ENCODE results near the gene NAV3.

NAV3 gene

DNA sequence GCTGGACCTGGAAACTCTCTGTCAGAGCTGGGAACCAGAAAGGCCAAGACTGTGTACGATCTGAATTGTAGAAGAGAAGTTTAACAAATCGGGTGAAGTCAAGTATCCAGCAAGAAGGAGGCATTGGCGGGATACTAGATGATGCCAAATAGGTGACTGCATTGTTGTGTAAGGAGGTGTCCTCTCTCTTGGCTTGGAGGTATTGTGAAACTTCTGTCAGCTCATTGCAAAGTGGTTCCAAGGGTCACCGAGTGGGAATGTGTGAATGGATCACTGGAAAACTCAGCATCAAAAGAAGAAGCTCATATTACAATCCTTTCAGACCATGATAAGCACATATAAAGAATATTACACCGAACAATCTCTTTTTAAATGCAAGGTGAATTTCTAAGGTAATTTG is 11.7 kb downstream of the NAV3 start:
- no peak for DNase-seq (ENCODE audit: low spot score)

GRCh38 chr12:77845831-77846230 is 15.1 kb downstream of the NAV3 start:
- no peak for DNase-seq (ENCODE audit: low spot score)

DNA sequence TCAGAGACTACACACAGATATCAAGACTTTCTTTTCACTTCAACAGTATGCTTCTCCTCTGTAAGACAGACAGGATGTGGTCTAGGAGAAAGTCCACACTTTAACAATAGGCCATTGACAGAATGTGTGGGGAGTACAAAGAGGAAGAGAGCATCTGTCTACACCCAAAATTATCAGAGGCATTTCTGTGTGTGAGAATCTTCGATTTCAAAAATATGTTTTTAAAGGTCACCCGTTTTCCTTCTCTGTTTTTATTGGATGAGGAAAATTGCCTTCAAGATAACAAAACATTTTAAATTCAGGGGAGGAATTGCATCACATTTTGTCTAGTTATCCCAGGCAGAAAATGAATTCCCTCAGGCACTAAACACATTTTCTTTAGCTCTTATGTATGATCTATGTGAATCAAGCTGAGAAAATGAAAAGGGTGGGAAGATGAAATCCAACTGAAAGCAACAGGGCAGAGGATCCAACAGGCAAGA is 16.4 kb downstream of the NAV3 start:
- DNase-seq (ENCODE audit: low spot score): no peak

- no peak for DNase-seq (ENCODE audit: low spot score)
Measured at GRCh38 chr12:77847680-77848431, 17.2 kb downstream of the NAV3 start.

- DNase-seq (ENCODE audit: low spot score): no peak
Measured at GRCh38 chr12:77850129-77850528, 19.4 kb downstream of the NAV3 start.

- DNase-seq (ENCODE audit: low spot score): no peak
Measured at GRCh38 chr12:77850698-77851097, 20.0 kb downstream of the NAV3 start.

DNA sequence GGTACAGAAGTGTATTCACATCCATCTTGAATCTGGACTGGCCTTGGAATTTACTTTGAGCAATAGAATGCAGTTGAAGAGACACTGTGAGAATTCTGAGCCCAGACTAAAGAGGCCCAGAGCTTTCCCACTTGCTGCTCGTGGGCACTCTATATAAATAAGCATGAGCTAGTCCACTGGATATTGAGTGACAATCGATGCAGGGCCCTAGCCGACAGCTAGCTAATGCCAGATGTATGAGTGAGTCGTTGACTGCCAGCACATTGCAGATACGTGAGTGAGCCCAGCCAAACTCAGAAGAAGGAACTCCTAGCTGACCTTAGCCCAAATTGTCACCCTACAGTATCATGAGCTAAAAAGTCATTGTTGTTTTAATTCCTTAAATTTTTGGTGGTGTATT is 24.9 kb downstream of the NAV3 start:
- no peak for DNase-seq (ENCODE audit: low spot score)

- DNase-seq (ENCODE audit: low spot score): no peak
Measured at GRCh38 chr12:77861317-77861716, 30.6 kb downstream of the NAV3 start.

DNA sequence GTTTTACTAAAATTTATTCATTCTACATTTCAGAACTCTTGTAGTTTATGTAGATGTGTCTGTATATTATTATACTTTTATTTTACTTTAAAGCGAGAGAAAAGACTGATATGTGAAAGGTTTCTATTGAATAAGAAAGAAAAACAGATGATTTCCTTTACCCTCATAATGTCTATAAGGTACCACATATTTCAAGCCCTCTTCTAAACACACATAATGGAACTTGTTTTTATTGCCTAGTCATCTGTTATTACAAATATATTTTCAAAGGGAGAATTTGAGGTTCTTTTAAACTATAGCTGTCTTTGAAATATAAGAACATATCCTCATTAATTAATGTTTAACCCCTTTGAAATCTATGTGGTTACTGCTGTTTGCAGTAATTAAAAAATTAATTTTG is 34.5 kb downstream of the NAV3 start:
- DNase-seq (ENCODE audit: low spot score): no peak

DNA sequence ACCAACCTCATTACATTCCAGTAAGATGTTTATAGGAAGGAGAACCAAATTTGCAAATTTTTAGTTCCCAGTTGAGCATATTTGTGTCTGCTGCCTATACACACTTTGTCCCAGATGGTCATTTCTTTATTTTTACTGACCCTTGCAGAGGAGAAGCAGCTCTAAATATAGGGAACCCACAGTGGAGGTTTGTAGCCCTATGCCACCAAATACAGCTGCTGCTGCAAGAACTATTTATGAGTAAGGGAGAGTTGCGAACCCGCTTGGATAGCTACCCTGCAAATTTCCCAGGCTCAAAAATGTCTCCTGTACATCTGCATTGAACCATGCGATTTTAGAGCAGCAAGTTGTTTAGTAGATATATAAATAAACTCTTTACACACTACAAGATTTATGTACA is 48.2 kb downstream of the NAV3 start:
- no peak for DNase-seq (ENCODE audit: low spot score)

DNA sequence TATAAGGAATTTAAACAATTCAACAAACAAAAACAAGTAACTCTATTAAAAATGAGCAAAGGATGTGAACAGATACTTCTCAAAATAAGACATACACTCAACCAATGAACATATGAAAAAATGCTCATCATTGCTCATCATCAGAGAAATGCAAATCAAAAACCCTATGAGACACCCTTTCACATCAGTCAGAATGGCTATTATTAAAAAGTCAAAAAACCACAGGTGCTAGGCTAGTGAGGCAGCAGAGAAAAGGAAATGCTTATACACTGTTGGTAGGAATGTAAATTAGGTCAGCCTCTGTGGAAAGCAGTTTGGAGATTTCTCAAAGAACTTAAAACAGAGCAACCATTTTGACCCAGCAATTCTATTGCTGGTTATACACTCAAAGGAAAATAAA is 52.0 kb downstream of the NAV3 start:
- no peak for DNase-seq (ENCODE audit: low spot score)

DNA sequence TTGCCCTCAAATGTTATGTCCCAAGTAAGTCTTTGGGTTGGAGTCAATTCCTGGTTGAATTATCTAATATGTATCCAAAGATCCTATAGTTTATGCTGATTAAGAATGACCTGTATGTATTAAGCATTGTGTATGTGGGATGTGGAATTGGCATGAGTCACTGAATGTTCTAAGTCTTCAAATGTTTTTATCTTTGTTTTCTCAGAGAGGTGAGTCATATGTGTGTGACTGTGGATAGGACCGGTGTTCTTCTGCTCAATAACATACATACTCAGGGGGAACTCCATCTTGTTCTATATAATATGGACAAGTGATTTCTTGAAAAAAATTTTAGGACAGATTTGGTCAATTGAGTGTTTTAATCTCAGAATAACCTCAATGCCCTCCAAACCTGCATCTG is 57.9 kb downstream of the NAV3 start:
- DNase-seq (ENCODE audit: low spot score): no peak

DNA sequence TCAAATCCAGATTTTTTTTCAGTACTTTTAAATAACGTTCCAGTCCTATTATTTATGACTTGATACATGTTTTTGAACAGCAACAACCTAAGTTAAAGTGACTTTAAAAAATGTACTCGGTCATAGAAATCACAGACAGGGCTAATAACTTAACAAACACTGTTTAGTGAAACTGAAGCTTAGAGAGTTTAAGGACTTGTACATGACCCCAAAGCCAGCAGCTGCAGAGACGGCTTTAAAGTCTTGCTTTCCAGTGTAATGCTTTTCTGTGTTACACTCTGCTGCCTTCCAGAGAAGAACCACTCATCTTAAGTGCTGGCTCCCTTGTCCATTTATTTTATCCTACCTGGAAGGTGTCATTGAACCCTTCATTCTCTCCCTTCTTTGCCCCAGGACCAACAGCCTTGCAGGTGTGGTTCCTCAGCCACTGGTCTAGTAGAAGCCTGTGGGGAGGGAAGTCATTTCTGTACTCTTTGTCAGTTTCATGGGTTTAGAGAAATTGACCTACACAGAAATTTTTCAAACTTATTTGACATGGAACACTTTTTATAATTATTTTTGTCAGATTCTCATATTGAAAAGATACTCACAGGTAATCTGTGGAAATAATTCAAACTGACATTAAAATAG is 60.9 kb downstream of the NAV3 start:
- no peak for DNase-seq (ENCODE audit: low spot score)

GRCh38 chr12:77893918-77894317 is 63.2 kb downstream of the NAV3 start:
- peak; percentile 31 for DNase-seq (ENCODE audit: low spot score)

- no peak for DNase-seq (ENCODE audit: low spot score)
Measured at GRCh38 chr12:77894556-77894955, 63.9 kb downstream of the NAV3 start.

GRCh38 chr12:77895699-77896098 is 65.0 kb downstream of the NAV3 start:
- DNase-seq (ENCODE audit: low spot score): no peak

DNA sequence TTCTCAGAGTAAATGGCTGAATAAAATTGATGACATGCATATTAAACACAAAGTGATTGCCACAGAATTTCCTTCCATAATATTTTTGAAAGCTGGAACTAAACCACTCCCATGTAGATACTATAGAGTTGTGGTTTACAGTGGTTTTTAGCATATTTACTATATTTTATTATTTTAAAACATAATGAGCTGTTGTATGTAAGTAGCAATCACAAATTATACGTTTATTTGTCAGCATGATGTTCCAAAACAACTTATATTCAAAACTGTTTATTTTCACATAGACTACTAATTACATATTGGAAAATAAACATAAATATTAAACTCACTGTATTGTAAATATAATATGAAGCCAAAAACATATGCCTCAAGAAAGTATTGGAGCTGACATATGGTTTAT is 77.2 kb downstream of the NAV3 start:
- no peak for DNase-seq (ENCODE audit: low spot score)

DNA sequence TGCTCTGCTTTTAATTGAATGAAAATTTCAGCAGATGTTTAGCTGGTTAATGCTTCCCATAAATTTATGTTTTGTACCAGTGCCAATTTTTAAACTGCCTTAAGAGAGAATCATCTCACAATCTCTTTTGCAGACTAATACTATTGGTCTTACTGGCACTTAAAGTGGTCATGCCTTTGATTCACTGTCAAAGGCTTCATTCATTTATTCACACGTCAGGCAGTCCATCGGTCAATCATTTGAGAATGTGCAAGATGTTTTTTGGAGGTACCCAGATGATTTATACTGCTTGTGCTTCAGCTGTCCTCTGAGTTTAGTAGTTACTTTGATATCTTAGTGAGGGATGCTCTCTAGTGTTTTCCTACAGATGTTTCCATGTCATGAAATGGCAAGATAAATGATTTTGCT is 83.4 kb downstream of the NAV3 start:
- no peak for DNase-seq (ENCODE audit: low spot score)

DNA sequence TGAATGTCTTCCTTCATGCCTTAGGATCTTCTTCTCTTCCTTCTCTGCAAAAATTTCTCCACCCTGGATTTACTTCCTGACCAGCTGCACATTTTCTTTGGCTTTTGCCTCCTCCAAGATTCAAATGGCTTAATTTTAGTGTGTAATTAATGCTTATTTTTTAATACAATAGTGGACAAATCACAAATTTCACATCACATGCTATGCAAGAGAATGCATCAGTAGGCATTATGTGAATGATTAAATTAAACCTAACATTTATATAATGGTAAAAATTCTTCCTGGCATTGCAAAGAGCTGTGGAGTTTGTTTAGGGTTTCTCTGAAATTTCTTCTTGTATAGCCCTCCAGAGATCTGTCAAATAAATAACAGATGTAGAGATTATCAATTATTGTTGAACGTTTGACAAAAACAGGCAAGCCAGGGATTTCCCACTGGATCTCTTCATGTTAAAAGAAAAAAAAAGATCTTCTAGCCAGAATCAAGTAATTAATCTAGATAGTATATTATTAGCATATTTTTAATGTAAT is 84.4 kb downstream of the NAV3 start:
- DNase-seq (ENCODE audit: low spot score): no peak

DNA sequence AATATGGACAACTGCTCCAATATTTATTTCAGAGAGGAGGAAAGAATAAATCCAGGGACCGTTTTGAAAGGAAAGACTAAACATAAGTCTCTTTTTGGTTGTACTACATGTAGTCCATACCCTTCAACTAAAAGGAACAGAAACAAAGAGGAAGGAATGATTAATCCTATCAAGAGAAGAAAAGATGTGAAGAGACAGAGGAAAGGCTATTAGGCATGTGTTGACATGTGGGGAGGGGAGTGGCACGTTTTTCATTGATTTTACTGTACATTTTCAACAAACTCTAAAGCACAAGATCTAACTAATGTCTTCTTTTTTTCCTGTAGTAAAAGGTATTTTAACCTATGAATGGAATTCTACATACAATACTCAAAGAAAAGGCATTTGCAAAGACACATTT is 85.6 kb downstream of the NAV3 start:
- no peak for DNase-seq (ENCODE audit: low spot score)

- DNase-seq (ENCODE audit: low spot score): no peak
Measured at GRCh38 chr12:77918046-77918445, 87.4 kb downstream of the NAV3 start.

- DNase-seq (ENCODE audit: low spot score): no peak
Measured at GRCh38 chr12:77919450-77919849, 88.8 kb downstream of the NAV3 start.

DNA sequence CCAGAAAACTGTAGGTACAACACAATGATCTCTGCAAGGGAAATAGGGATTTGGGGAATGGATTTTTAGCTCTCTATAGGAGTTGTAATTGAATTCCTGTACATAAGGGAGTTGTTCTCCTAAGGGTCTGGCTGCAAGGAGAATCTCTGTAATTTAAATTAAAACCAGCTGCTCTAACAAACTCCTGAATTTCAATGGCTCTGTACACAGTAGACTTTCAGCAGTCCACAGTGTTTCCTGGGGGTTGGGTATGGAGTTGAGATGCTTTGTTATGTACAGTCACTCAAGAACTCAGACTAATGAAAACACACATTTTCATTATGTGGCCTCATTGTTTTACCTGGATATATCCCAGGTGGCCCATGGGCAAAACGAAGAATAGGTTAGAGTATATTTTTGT is 93.2 kb downstream of the NAV3 start:
- DNase-seq (ENCODE audit: low spot score): no peak

GRCh38 chr12:77924703-77925102 is 94.0 kb downstream of the NAV3 start:
- no peak for DNase-seq (ENCODE audit: low spot score)
